Mesothelial cell of epicardium (in vitro differentiated cells): Measurements from ENCODE around the gene FAM117B. TPM values are rescaled to one million over a fixed set of nuclear protein-coding genes. Genes with fewer than 3 reads are reported as not detected.
A peak's percentile ranks its signal among the peaks of the same experiment; 100 is the strongest.

ENCODE experiments used
- DNase-seq, 2 experiments: peaks; one replicate each; pipeline ENCODE4 v3.0.0; 2021; ENCODE audit warnings: low spot score in 2 of 2; ENCODE audit not compliant: unreplicated experiment in 2 of 2
- H3K27ac Mint-ChIP-seq: 2 replicates; pipeline ENCODE4 v1.8.0; 2021; ENCODE audit warnings: mixed read lengths
- H3K27me3 Mint-ChIP-seq: 2 replicates; pipeline ENCODE4 v1.8.0; 2021; ENCODE audit warnings: low read depth, mixed read lengths
- H3K36me3 Mint-ChIP-seq: 2 replicates; pipeline ENCODE4 v1.8.0; 2021; ENCODE audit warnings: mixed read lengths
- H3K4me1 Mint-ChIP-seq: 2 replicates; pipeline ENCODE4 v1.8.0; 2021; ENCODE audit warnings: mixed read lengths
- H3K4me3 Mint-ChIP-seq: 2 replicates; pipeline ENCODE4 v1.8.0; 2021; ENCODE audit warnings: mild to moderate bottlenecking, moderate library complexity, mixed read lengths
- H3K9me3 Mint-ChIP-seq: 2 replicates; pipeline ENCODE4 v1.8.0; 2021; ENCODE audit warnings: mixed read lengths
- CTCF ChIP-seq: fragments of 200-600 bp; sonication (generic); IDR thresholded peaks from one replicate; pipeline ENCODE4 v1.5.0; 2021; ENCODE audit warnings: antibody characterized with exemption; ENCODE audit not compliant: unreplicated experiment
- total RNA-seq: library from RNA; stranded (reverse); gene quantifications from 3 replicates; pipeline ENCODE4 v1.2.1, GENCODE V29; 2021

The FAM117B gene
- total RNA-seq, 1 donor from 2014 or later, result 29.2 TPM

GRCh38 chr2:202639231-202639630 lies 4.5 kb downstream of the FAM117B start:
- peaks cover 22% of the 10 kb centered on the region for H3K4me1 Mint-ChIP-seq
- H3K27me3 Mint-ChIP-seq, result no peaks in the 10 kb centered on the region
- no peak overlapping the region for H3K4me3 Mint-ChIP-seq
- H3K9me3 Mint-ChIP-seq, result no peaks in the 10 kb centered on the region
- no peak overlapping the region for H3K27ac Mint-ChIP-seq
- DNase-seq, result no peak
- peaks cover 4% of the 10 kb centered on the region for H3K36me3 Mint-ChIP-seq
- no peak for TF ChIP-seq CTCF

GRCh38 chr2:202642567-202642966 lies 7.8 kb downstream of the FAM117B start:
- peaks cover 4% of the 10 kb centered on the region for H3K36me3 Mint-ChIP-seq
- H3K27ac Mint-ChIP-seq, result no peak overlapping the region
- no peak overlapping the region for H3K4me3 Mint-ChIP-seq
- H3K9me3 Mint-ChIP-seq, result no peaks in the 10 kb centered on the region
- peaks cover 14% of the 10 kb centered on the region for H3K4me1 Mint-ChIP-seq
- H3K27me3 Mint-ChIP-seq, result no peaks in the 10 kb centered on the region
- DNase-seq, result no peak
- no peak for TF ChIP-seq CTCF

GRCh38 chr2:202643012-202643858 lies 8.5 kb downstream of the FAM117B start:
- Mint-ChIP-seq H3K27ac (peak overlapping the region; percentile 45), H3K4me1 (peaks cover 13% of the 10 kb centered on the region), H3K36me3 (peaks cover under 1% of the 10 kb centered on the region), H3K9me3 (no peaks in the 10 kb centered on the region), H3K4me3 (no peak overlapping the region), H3K27me3 (no peaks in the 10 kb centered on the region)
- no peak for TF ChIP-seq CTCF
- no peak for DNase-seq

- Mint-ChIP-seq H3K9me3 (peaks cover 13% of the 10 kb centered on the region), H3K27me3 (no peaks in the 10 kb centered on the region), H3K4me1 (peaks cover 24% of the 10 kb centered on the region), H3K4me3 (no peak overlapping the region), H3K27ac (no peak overlapping the region), H3K36me3 (peaks cover 10% of the 10 kb centered on the region)
- DNase-seq, result no peak
- no peak for TF ChIP-seq CTCF
Measured at GRCh38 chr2:202652119-202652518, 17.4 kb downstream of the FAM117B start.

GRCh38 chr2:202653890-202654289 lies 19.1 kb downstream of the FAM117B start:
- H3K4me3 Mint-ChIP-seq, result no peak overlapping the region
- no peaks in the 10 kb centered on the region for H3K27me3 Mint-ChIP-seq
- TF ChIP-seq CTCF, result no peak
- peaks cover 13% of the 10 kb centered on the region for H3K9me3 Mint-ChIP-seq
- H3K4me1 Mint-ChIP-seq, result peaks cover 20% of the 10 kb centered on the region
- no peak for DNase-seq
- H3K27ac Mint-ChIP-seq, result no peak overlapping the region
- H3K36me3 Mint-ChIP-seq, result peaks cover 10% of the 10 kb centered on the region
